A673 (cell line): ENCODE data around the gene SLC35E3. TPM values are rescaled to one million over a fixed set of nuclear protein-coding genes. Genes with fewer than 3 reads are reported as not detected.
"Not testable (repeated sequence)": the region's sequence is repeated elsewhere in the genome, so short reads cannot be mapped to it uniquely, and the experiment has no call there.

Experiments used
- BruUV-seq: library from RNA; stranded (reverse); fragments of 400-500 nt; replicated peaks from 2 replicates; lab custom pipeline; 2021; lab: Mats Ljungman, UMichigan
- CTCF ChIA-PET: fragments of 300-600 bp; sonication (Branson Sonifier 250); formaldehyde crosslinking; loops from one replicate; lab custom pipeline; 2022; ENCODE audit warnings: antibody characterized with exemption; lab: Charles Lee
- POLR2A ChIA-PET: fragments of 300-600 bp; sonication (Branson Sonifier 250); formaldehyde crosslinking; loops from one replicate; lab custom pipeline; 2022; ENCODE audit warnings: antibody characterized with exemption; ENCODE audit not compliant: low non-redundant PET; lab: Charles Lee
- DNase-seq: peaks from one replicate; pipeline ENCODE4 v3.0.0-alpha.2; 2015; ENCODE audit warnings: low spot score
- H3K27ac ChIP-seq: fragments of 200-600 bp; sonication (generic); 2 replicates; pipeline ENCODE4 v1.5.1; 2016; ENCODE audit warnings: mixed run types, low read depth, mild to moderate bottlenecking, mixed read lengths, antibody characterized with exemption, low read length; ENCODE audit not compliant: poor library complexity, severe bottlenecking
- H3K27me3 ChIP-seq: fragments of 200-600 bp; sonication (generic); replicated peaks from 2 replicates; pipeline ENCODE4 v1.6.1; 2017; ENCODE audit warnings: mixed run types, low read depth, mild to moderate bottlenecking, mixed read lengths, antibody characterized with exemption, low read length; ENCODE audit not compliant: insufficient read depth, poor library complexity
- H3K36me3 ChIP-seq: fragments of 200-600 bp; sonication (generic); 2 replicates; pipeline ENCODE4 v1.6.1; 2016; ENCODE audit warnings: mixed run types, mild to moderate bottlenecking, mixed read lengths, antibody characterized with exemption, low read length; ENCODE audit not compliant: insufficient read depth, poor library complexity, severe bottlenecking
- H3K4me1 ChIP-seq: fragments of 200-600 bp; sonication (generic); 2 replicates; pipeline ENCODE4 v1.6.1; 2017; ENCODE audit warnings: mixed run types, mild to moderate bottlenecking, mixed read lengths, antibody characterized with exemption, low read length; ENCODE audit not compliant: insufficient read depth, poor library complexity, severe bottlenecking
- H3K4me3 ChIP-seq: fragments of 200-600 bp; sonication (generic); 2 replicates; pipeline ENCODE4 v1.5.1; 2016; ENCODE audit warnings: low read depth, mixed run types, mild to moderate bottlenecking, mixed read lengths, low read length; ENCODE audit not compliant: poor library complexity, severe bottlenecking
- H3K9me3 ChIP-seq: fragments of 200-600 bp; sonication (generic); 2 replicates; pipeline ENCODE4 v1.6.1; 2016; ENCODE audit warnings: mixed run types, low read depth, mild to moderate bottlenecking, mixed read lengths, antibody characterized with exemption, low read length; ENCODE audit not compliant: poor library complexity, severe bottlenecking
- EZH2 ChIP-seq: fragments of 200-600 bp; sonication (generic); IDR thresholded peaks from 2 replicates; pipeline ENCODE4 v1.6.1; 2017; ENCODE audit warnings: borderline replicate concordance, low read depth, mild to moderate bottlenecking, mixed read lengths, antibody characterized with exemption, low read length; ENCODE audit not compliant: poor library complexity, severe bottlenecking
- intact Hi-C: fragments of 100-400 bp; cut with micrococcal nuclease; formaldehyde crosslinking; loops from one replicate; pipeline ENCODE4 v1.10.0; 2022; ENCODE audit not compliant: unreplicated experiment
- total RNA-seq: library from RNA; stranded (reverse); gene quantifications from 2 replicates; pipeline ENCODE4 v1.2.3, GENCODE V29; 2021
- TF ChIP-seq, protein P1 (sequence below): fragments of 300-800, 200-600 bp; sonication (generic); conservative IDR thresholded peaks from 2 replicates; pipeline ENCODE4 v1.5.1; 2017; ENCODE audit warnings: low read depth, mild to moderate bottlenecking, antibody characterized with exemption, low read length, moderate library complexity, mixed read lengths

Gene SLC35E3
- total RNA-seq, 1 experiment from 2014 or later, result 10.1 TPM

DNA sequence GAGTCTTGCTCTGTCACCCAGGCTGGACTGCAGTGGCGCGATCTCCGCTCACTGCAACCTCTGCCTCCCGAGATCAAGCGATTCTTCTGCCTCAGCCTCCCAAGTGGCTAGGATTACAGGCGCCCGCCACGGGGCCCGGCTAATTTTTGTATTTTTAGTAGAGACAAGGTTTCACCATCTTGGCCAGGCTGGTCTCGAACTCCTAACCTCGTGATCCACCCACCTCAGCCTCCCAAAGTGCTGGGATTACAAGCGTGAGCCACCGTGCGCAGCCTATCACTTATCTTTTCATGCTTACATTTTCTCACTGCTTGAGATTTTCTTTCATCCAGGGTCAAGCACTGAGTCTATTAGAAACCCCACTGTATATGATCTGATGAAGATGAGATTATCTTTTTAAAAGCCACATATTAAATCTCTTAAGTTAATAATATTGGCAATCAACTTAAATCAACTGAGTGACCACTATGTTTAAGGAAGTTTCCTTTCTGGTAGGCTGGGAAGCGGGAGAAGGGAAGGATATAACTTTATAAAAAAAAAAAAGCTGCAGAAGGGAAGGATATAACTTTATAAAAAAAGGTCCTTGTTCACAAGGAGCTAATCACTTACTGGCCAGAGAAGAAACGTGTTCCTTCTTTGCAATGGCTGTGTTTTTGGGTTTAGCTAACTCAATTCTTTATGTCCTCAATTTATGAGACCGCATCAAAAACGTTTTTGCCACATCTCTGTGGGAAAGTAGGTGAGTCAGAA is 60.7 kb downstream of the SLC35E3 start:
- DNase-seq, result no peak
- no peak overlapping the region for H3K4me3 ChIP-seq
- no peak for TF ChIP-seq EZH2
- TF ChIP-seq, protein P1, sequence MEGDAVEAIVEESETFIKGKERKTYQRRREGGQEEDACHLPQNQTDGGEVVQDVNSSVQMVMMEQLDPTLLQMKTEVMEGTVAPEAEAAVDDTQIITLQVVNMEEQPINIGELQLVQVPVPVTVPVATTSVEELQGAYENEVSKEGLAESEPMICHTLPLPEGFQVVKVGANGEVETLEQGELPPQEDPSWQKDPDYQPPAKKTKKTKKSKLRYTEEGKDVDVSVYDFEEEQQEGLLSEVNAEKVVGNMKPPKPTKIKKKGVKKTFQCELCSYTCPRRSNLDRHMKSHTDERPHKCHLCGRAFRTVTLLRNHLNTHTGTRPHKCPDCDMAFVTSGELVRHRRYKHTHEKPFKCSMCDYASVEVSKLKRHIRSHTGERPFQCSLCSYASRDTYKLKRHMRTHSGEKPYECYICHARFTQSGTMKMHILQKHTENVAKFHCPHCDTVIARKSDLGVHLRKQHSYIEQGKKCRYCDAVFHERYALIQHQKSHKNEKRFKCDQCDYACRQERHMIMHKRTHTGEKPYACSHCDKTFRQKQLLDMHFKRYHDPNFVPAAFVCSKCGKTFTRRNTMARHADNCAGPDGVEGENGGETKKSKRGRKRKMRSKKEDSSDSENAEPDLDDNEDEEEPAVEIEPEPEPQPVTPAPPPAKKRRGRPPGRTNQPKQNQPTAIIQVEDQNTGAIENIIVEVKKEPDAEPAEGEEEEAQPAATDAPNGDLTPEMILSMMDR, result no peak
- POLR2A ChIA-PET, result no interaction called here
- no peaks in the 10 kb centered on the region for H3K27me3 ChIP-seq
- H3K27ac ChIP-seq, result no peak overlapping the region
- intact Hi-C loops, result loop anchor here (10.0 kb wide), 1 partner anchor 582 kb away; the partner anchor contains the start of gene IL26
- CTCF ChIA-PET, result no interaction called here
- peaks cover 27% of the 10 kb centered on the region for H3K36me3 ChIP-seq
- no TSS peak for BruUV-seq
- no peaks in the 10 kb centered on the region for H3K4me1 ChIP-seq
- no peaks in the 10 kb centered on the region for H3K9me3 ChIP-seq

DNA sequence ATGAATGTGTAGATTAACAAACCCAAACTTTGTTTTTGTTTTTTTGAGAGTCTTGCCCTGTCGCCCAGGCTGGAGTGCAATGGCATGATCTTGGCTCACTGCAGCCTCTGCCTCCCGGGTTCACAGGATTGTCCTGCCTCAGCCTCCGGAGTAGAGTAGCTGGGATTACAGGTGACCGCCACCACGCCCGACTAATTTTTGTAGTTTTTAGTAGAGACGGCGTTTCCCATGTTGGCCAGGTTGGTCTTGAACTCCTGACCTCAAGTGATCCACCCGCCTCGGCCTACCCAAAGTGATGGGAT is 61.2 kb downstream of the SLC35E3 start:
- H3K27ac ChIP-seq, result peak overlapping the region; percentile 97
- H3K27me3 ChIP-seq, CTCF ChIA-PET, DNase-seq, H3K4me1 ChIP-seq, POLR2A ChIA-PET, H3K9me3 ChIP-seq, BruUV-seq: not testable (repeated sequence)
- peaks cover 29% of the 10 kb centered on the region for H3K36me3 ChIP-seq
- intact Hi-C loops, result loop anchor here (10.0 kb wide), 1 partner anchor 582 kb away; the partner anchor contains the start of gene IL26
- H3K4me3 ChIP-seq, result peak overlapping the region; percentile 99

DNA sequence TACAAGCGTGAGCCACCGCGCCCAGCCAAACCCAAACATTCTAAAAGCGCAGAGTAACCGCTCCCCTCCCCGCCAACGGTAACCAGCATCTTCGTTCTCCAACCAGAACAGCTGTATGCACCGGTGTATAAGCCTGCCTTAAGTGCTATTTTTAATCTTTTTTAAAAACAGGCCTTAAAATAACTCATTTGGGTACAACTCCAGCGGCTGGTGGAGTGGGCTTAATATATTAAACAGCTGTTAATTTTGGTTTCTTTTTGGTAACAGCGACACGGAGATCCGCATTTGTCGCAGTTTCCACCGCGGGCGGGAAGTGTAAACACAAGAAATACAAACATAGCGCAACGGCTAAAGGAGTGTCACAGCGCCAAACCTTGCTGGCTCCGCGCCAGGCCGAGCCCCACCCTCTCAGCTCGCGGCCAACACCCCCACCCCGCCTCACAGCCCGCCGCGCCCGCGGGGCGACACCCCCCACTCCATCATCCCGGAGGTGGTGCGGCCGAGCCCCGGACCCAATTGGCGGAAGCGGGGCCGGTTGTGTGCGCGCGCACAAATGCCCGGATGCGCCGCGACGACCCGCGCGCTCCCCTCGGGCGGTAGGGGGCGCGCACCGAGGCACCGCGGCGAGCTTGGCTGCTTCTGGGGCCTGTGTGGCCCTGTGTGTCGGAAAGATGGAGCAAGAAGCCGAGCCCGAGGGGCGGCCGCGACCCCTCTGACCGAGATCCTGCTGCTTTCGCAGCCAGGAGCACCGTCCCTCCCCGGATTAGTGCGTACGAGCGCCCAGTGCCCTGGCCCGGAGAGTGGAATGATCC is 61.8 kb downstream of the SLC35E3 start, which contains the start of gene MDM2:
Gene MDM2 (plus strand): TSS at position 602 of the 812 bp plus-strand sequence. CDS start 301 bp downstream, outside the sequence.
- Histone ChIP-seq H3K4me3 (peak within 1 kb of the TSS; percentile 99), H3K27ac (peak within 1 kb of the TSS; percentile 97), H3K27me3 (no peaks in the 10 kb centered on the region), H3K36me3 (peaks cover 35% of the 10 kb centered on the region), H3K9me3 (no peaks in the 10 kb centered on the region), H3K4me1 (no peaks in the 10 kb centered on the region)
- TSS peak; percentile 73 for BruUV-seq
- DNase-seq, result peak; percentile 95
- TF ChIP-seq, protein P1, result peak; percentile 71
- no peak for TF ChIP-seq EZH2
- intact Hi-C loops, result loop anchor here (10.0 kb wide), 1 partner anchor 583 kb away; the partner anchor contains the start of gene IL26
- ChIA-PET POLR2A (interaction anchor here (0.6 kb wide), 1 partner anchor 8 kb away, joined by 5 read pairs; no protein-coding TSS in a partner anchor), CTCF (interaction anchor here (0.6 to 1.3 kb wide), 4 partner anchors 22 to 552 kb away, joined by 4 to 7 read pairs (median 4); no protein-coding TSS in a partner anchor)
